CD14-positive monocyte (primary cell): Measurements from ENCODE around the gene ACSS3. TPM values are rescaled to one million over a fixed set of nuclear protein-coding genes. Genes with fewer than 3 reads are reported as not detected.

Experiments
- DNase-seq, 3 donors: peaks; one replicate each; pipeline ENCODE4 v3.0.0-alpha.2; 2011 to 2022
- H2AFZ ChIP-seq: 2 replicates; pipeline ENCODE4 v1.6.0; 2012; ENCODE audit warnings: mild to moderate bottlenecking, low read depth, low read length, inconsistent platforms; ENCODE audit not compliant: insufficient read depth, poor library complexity, severe bottlenecking
- H3K27ac ChIP-seq, 2 donors: 1 replicate in 1 of 2; 2 replicates in 1 of 2; pipeline ENCODE4 v1.5.1; 2012 to 2013; ENCODE audit warnings: low read length in 2 of 2, control low read depth in 1 of 2, inconsistent platforms in 1 of 2, low read depth in 1 of 2, mild to moderate bottlenecking in 1 of 2
- H3K27me3 ChIP-seq, 2 donors: one replicate each; pipeline versions ENCODE4 v1.6.0 to v1.6.1; 2011 to 2013; ENCODE audit warnings: low read length in 2 of 2; ENCODE audit not compliant: control insufficient read depth in 2 of 2, insufficient read depth in 2 of 2
- H3K36me3 ChIP-seq, 2 donors: replicated peaks in 1 of 2; 1 replicate in 1 of 2; 2 replicates in 1 of 2; pipeline versions ENCODE4 v1.5.1 to v1.6.1; 2012 to 2013; ENCODE audit warnings: low read length in 2 of 2, control low read depth in 1 of 2, inconsistent platforms in 1 of 2, mild to moderate bottlenecking in 1 of 2; ENCODE audit not compliant: insufficient read depth in 2 of 2, control insufficient read depth in 1 of 2
- H3K4me1 ChIP-seq, 2 donors: 1 replicate in 1 of 2; 2 replicates in 1 of 2; pipeline versions ENCODE4 v1.5.1 to v1.6.1; 2012 to 2013; ENCODE audit warnings: low read length in 2 of 2, control low read depth in 1 of 2, inconsistent platforms in 1 of 2, mild to moderate bottlenecking in 1 of 2, moderate library complexity in 1 of 2; ENCODE audit not compliant: insufficient read depth in 2 of 2, control insufficient read depth in 1 of 2
- H3K4me2 ChIP-seq: replicated peaks from 2 replicates; pipeline ENCODE3; 2012; ENCODE audit warnings: low read length, moderate library complexity, mild to moderate bottlenecking; ENCODE audit not compliant: poor library complexity, severe bottlenecking; ENCODE audit errors: extremely low read depth
- H3K4me3 ChIP-seq, 3 experiments: fragments of 200-600 bp in 1 of 3; sonication (generic) in 1 of 3; replicated peaks in 1 of 3; 1 replicate in 2 of 3; 2 replicates in 1 of 3; pipeline ENCODE4 v1.5.1; 2011 to 2013; ENCODE audit warnings: low read length in 3 of 3, mild to moderate bottlenecking in 3 of 3, control low read depth in 2 of 3, low read depth in 2 of 3, inconsistent platforms in 1 of 3, moderate library complexity in 1 of 3
- H3K79me2 ChIP-seq: 2 replicates; pipeline ENCODE4 v1.6.0; 2012; ENCODE audit warnings: mild to moderate bottlenecking, control low read depth, inconsistent platforms, low read length, moderate library complexity; ENCODE audit not compliant: insufficient read depth
- H3K9ac ChIP-seq: 2 replicates; pipeline ENCODE4 v1.6.0; 2017; ENCODE audit warnings: low read length, mild to moderate bottlenecking; ENCODE audit not compliant: insufficient read depth, poor library complexity, severe bottlenecking
- H3K9me3 ChIP-seq, 2 donors: replicated peaks in 1 of 2; 1 replicate in 1 of 2; 2 replicates in 1 of 2; pipeline versions ENCODE4 v1.5.1 to v1.6.1; 2012 to 2013; ENCODE audit warnings: low read length in 2 of 2, control low read depth in 1 of 2; ENCODE audit not compliant: control insufficient read depth in 1 of 2, insufficient read depth in 1 of 2
- H4K20me1 ChIP-seq: 2 replicates; pipeline ENCODE4 v1.6.0; 2012; ENCODE audit warnings: mild to moderate bottlenecking, low read length, control low read depth, moderate library complexity; ENCODE audit not compliant: insufficient read depth
- H3K27ac Mint-ChIP-seq, 7 donors: one replicate each; pipeline ENCODE4 v1.8.0; 2020; ENCODE audit warnings: mild to moderate bottlenecking in 7 of 7, mixed read lengths in 7 of 7, moderate library complexity in 6 of 7, inconsistent platforms in 2 of 7
- H3K27me3 Mint-ChIP-seq, 3 donors: one replicate each; pipeline ENCODE4 v1.8.0; 2021 to 2022; ENCODE audit warnings: low read depth in 3 of 3, mild to moderate bottlenecking in 3 of 3, mixed read lengths in 3 of 3, moderate library complexity in 3 of 3, inconsistent platforms in 1 of 3
- H3K36me3 Mint-ChIP-seq, 2 donors: one replicate each; pipeline ENCODE4 v1.8.0; 2020; ENCODE audit warnings: mixed read lengths in 2 of 2, inconsistent platforms in 1 of 2, mild to moderate bottlenecking in 1 of 2
- H3K4me1 Mint-ChIP-seq: one replicate; pipeline ENCODE4 v1.8.0; 2020; ENCODE audit warnings: mild to moderate bottlenecking, mixed read lengths
- H3K4me3 Mint-ChIP-seq, 2 donors: one replicate each; pipeline ENCODE4 v1.8.0; 2020; ENCODE audit warnings: mild to moderate bottlenecking in 2 of 2, mixed read lengths in 2 of 2, moderate library complexity in 1 of 2
- H3K9me3 Mint-ChIP-seq, 7 donors: one replicate each; pipeline ENCODE4 v1.8.0; 2020 to 2022; ENCODE audit warnings: mixed read lengths in 7 of 7, mild to moderate bottlenecking in 6 of 7, moderate library complexity in 6 of 7, inconsistent platforms in 2 of 7
- CTCF ChIP-seq: fragments of 200-600 bp; IDR thresholded peaks from one replicate; pipeline ENCODE4 v1.8.0; 2022; ENCODE audit warnings: antibody characterized with exemption, mild to moderate bottlenecking
- WGBS: methylation state at CpG from one replicate; pipeline ENCODE4 v1.1.5; 2013; ENCODE audit warnings: missing lambda C conversion rate; ENCODE audit not compliant: insufficient coverage; 5-methylcytosine and 5-hydroxymethylcytosine counted together
- intact Hi-C, 2 donors: fragments of 100-400 bp; cut with micrococcal nuclease; formaldehyde crosslinking; loops; one replicate each; pipeline versions ENCODE4 v1.15.0 to v1.15.1; 2023
- polyA plus RNA-seq, 3 donors: library from polyadenylated mRNA; depleted of rRNA in 1 of 3; unstranded in 2 of 3; stranded (reverse) in 1 of 3; fragments of 300-500 nt in 2 of 3; fragments of >200 nt in 1 of 3; fragmentation: Illumina TruSeq in 2 of 3; gene quantifications; 1 replicate in 2 of 3; 2 replicates in 1 of 3; pipeline ENCODE4 v1.2.3, GENCODE V29; 2012 to 2021

Gene ACSS3
- polyA plus RNA-seq, 3 donors: 0.09 to 0.16 TPM; not detected in 1

DNA sequence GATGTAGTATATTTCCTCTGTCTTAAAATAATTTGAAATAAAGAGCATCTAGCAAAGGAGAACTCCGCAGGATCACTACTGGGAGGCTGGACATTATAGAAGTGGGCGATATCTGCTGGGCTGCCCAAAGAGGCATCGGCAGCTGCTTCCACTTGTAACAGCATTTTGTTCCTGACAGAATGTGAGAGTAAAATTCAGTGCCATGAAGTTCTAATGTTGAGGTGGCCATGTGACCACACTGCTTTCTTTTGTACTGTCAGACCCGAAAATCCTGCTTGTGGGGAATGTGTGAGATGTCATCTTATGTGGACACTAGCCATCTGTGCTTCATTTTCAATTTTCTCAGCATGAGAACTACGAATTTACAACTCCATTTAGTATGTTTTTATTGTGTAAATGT is 151.9 kb downstream of the ACSS3 start:
- Histone ChIP-seq H3K79me2 (no peaks in the 10 kb centered on the region), H3K27ac (no peak overlapping the region), H3K4me3 (no peak overlapping the region), H3K4me2 (no peak overlapping the region), H3K4me1 (no peaks in the 10 kb centered on the region), H3K36me3 (no peaks in the 10 kb centered on the region), H4K20me1 (no peaks in the 10 kb centered on the region), H3K9ac (no peak overlapping the region), H2AFZ (no peak overlapping the region), H3K27me3 (no peaks in the 10 kb centered on the region), H3K9me3 (no peaks in the 10 kb centered on the region)
- 100% methylated on average over 2 of the region's 5 CpGs for WGBS
- intact Hi-C loops: no loop called here
- Mint-ChIP-seq H3K4me3 (no peak overlapping the region), H3K36me3 (no peaks in the 10 kb centered on the region), H3K27me3 (peaks cover 0 to 2% (median 0%) of the 10 kb centered on the region in 3 donors), H3K4me1 (no peaks in the 10 kb centered on the region), H3K9me3 (no peaks in the 10 kb centered on the region), H3K27ac (no peak overlapping the region)
- no peak for DNase-seq
- TF ChIP-seq CTCF: no peak

DNA sequence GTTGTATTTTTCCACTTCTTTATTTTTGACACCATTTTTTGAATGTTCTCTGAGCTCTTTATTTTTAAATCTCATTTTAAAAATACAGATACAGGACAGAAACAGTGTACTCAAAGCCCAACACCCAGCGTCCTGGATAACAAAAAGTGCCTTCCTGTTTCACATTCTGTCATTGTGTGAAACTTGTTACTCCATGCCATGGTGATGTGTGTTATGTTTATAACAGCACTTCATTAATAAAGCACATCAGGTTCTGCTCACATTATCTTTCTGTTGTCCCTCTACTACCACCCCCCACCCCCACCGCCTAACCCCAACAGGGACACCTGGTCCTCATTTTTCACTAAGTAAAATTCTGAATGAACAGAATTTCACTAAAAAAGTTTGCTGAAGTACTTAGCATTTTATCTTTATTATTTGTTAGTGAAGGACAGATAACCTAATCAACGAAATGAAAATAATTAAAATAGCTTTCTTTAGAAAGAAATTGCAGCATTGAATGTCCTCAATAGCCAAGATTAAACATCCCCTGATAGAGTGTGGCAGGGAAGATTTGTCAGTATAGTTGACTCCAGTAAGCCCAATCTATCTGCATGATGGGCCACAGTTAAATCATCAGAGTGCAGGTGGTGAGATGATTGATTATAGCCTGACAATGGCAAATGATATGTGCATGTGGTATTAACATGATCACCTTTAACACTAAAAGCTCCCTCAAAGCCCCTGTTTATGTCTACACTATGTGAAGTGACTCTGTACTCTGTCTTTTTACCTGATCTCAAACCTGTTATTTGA is 153.9 kb downstream of the ACSS3 start:
- H3K79me2 ChIP-seq: no peaks in the 10 kb centered on the region
- H3K27me3 Mint-ChIP-seq: peaks cover 0 to 2% (median 0%) of the 10 kb centered on the region in 3 donors
- H2AFZ ChIP-seq: no peak overlapping the region
- no peak for DNase-seq
- TF ChIP-seq CTCF: no peak
- no peaks in the 10 kb centered on the region for H4K20me1 ChIP-seq
- intact Hi-C loops: no loop called here
- no peaks in the 10 kb centered on the region for H3K36me3 Mint-ChIP-seq
- no peak overlapping the region for H3K4me3 ChIP-seq
- H3K4me1 ChIP-seq: no peaks in the 10 kb centered on the region
- H3K27ac ChIP-seq: no peak overlapping the region
- H3K9me3 ChIP-seq: no peaks in the 10 kb centered on the region
- no peak overlapping the region for H3K4me2 ChIP-seq
- WGBS: no CpG with 5 or more reads among the region's 3 CpGs
- H3K36me3 ChIP-seq: no peaks in the 10 kb centered on the region
- H3K4me1 Mint-ChIP-seq: no peaks in the 10 kb centered on the region
- no peak overlapping the region for H3K4me3 Mint-ChIP-seq
- no peak overlapping the region for H3K9ac ChIP-seq
- no peaks in the 10 kb centered on the region for H3K27me3 ChIP-seq
- H3K27ac Mint-ChIP-seq: no peak overlapping the region
- no peaks in the 10 kb centered on the region for H3K9me3 Mint-ChIP-seq
